Lower leg skin (tissue), 3 donors: ENCODE measurements around the gene PDLIM5.

Experiments
- POLR2A ChIP-seq, 2 donors: fragments of 450-650 bp; IDR thresholded peaks; one replicate each; pipeline ENCODE4 v1.6.1; 2016 to 2017; ENCODE audit warnings: antibody characterized with exemption in 2 of 2, mild to moderate bottlenecking in 1 of 2, moderate library complexity in 1 of 2
- TF ChIP-seq, protein P1 (sequence below), 3 donors: fragments of 450-650 bp; IDR thresholded peaks; one replicate each; pipeline ENCODE4 v1.5.1; 2016; ENCODE audit warnings: antibody characterized with exemption in 3 of 3, mild to moderate bottlenecking in 3 of 3, moderate library complexity in 2 of 3

DNA sequence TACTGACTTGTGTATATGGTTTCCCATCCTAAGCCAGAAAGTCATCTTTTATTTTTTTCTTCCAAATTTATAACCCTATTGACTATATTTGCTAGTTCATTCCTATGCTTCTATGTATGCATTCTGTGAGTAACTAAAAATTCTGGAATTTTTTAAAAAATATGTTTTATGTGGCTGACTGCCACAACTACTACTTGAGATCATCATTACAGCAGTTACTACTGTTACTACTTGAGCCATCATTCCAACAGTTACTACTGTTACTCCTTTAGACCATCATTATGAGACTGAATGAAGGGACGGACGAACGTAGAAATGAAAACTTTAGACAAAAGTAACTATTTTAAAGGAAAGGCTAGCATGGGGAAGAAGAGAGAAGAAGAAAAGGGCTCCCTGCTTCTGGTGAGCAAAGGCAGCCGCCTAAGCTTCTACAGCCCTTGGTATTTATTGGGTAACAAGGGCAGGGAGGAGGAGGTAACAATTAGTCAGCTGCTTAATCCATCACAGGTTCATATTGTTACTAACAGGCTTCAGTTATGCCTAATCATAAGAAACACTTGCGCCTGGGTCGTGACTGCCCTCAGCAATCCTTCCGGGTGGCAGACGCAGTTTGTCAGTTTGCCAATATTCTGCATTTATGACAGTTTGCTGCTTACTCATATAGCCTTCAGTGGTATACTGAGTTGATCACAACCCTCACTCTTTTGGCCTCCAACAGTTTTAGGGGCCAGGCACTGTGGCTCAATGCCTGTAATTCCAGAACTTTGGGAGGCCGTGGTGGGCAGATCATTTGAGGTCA lies 80.4 kb downstream of the PDLIM5 start:
- no peak for TF ChIP-seq POLR2A (IDR thresholded peaks at IDR 0.05)
- TF ChIP-seq, protein P1, sequence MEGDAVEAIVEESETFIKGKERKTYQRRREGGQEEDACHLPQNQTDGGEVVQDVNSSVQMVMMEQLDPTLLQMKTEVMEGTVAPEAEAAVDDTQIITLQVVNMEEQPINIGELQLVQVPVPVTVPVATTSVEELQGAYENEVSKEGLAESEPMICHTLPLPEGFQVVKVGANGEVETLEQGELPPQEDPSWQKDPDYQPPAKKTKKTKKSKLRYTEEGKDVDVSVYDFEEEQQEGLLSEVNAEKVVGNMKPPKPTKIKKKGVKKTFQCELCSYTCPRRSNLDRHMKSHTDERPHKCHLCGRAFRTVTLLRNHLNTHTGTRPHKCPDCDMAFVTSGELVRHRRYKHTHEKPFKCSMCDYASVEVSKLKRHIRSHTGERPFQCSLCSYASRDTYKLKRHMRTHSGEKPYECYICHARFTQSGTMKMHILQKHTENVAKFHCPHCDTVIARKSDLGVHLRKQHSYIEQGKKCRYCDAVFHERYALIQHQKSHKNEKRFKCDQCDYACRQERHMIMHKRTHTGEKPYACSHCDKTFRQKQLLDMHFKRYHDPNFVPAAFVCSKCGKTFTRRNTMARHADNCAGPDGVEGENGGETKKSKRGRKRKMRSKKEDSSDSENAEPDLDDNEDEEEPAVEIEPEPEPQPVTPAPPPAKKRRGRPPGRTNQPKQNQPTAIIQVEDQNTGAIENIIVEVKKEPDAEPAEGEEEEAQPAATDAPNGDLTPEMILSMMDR (IDR thresholded peaks at IDR 0.05) = no peak
